NOMO-1 (cell line): ENCODE results near the gene APH1A.
"Not testable (repeated sequence)": the region's sequence is repeated elsewhere in the genome, so short reads cannot be mapped to it uniquely, and the experiment has no call there.

Experiments
- DNase-seq, 2 experiments: peaks; one replicate each; lab custom pipeline; 2025; ENCODE audit not compliant: unreplicated experiment in 2 of 2; lab: John Stamatoyannopoulos, UW

The APH1A gene

GRCh38 chr1:150268705-150269403 lies at the start of gene APH1A:
TSS of gene APH1A (minus strand) at chr1:150269016. CDS start at chr1:150268810, 206 bp downstream.
- DNase-seq = peak; percentile 95 to 98

- DNase-seq = not testable (repeated sequence)
These were observed 45.9 kb upstream of the APH1A start for GRCh38 chr1:150314691-150315090.

- DNase-seq = no peak
These were observed 42.9 kb upstream of the APH1A start for GRCh38 chr1:150311762-150312161.

GRCh38 chr1:150309758-150310508 lies 41.1 kb upstream of the APH1A start:
- no peak for DNase-seq

GRCh38 chr1:150308585-150308984 lies 39.8 kb upstream of the APH1A start:
- not testable (repeated sequence) for DNase-seq

GRCh38 chr1:150302902-150303301 lies 34.1 kb upstream of the APH1A start:
- DNase-seq = no peak

- DNase-seq = no peak
These were observed 33.5 kb upstream of the APH1A start for GRCh38 chr1:150302338-150302737.

- no peak for DNase-seq
These were observed 30.9 kb upstream of the APH1A start for GRCh38 chr1:150299716-150300115.

GRCh38 chr1:150295476-150295875 lies 26.7 kb upstream of the APH1A start:
- no peak for DNase-seq

- DNase-seq = peak; percentile 94
These were observed 24.8 kb upstream of the APH1A start, which contains the start of gene MRPS21 for GRCh38 chr1:150293433-150294253. TSS of gene MRPS21 (plus strand) at chr1:150293861. CDS start at chr1:150294367, 506 bp downstream.

GRCh38 chr1:150288822-150289221 lies 20.0 kb upstream of the APH1A start:
- DNase-seq = no peak

- no peak for DNase-seq
These were observed 19.6 kb upstream of the APH1A start for GRCh38 chr1:150288382-150288781.

- DNase-seq = no peak
These were observed 14.4 kb upstream of the APH1A start for GRCh38 chr1:150283260-150283659.

GRCh38 chr1:150282558-150282958 lies 13.7 kb upstream of the APH1A start:
- no peak for DNase-seq

- peak; percentile 57 to 78 for DNase-seq
These were observed 13.1 kb upstream of the APH1A start, which contains the start of gene CIART for GRCh38 chr1:150281758-150282557. TSS of gene CIART (plus strand) at chr1:150282554. CDS start at chr1:150283268, 714 bp downstream.

GRCh38 chr1:150281221-150281757 lies 12.5 kb upstream of the APH1A start:
- peak; percentile 57 to 69 for DNase-seq

GRCh38 chr1:150280138-150280707 lies 11.4 kb upstream of the APH1A start:
- no peak for DNase-seq

GRCh38 chr1:150273311-150273710 lies 4.5 kb upstream of the APH1A start:
- DNase-seq = peak; percentile 22 to 74

- peak in 1 of 2 experiments; percentile 14 for DNase-seq
These were observed 2.6 kb upstream of the APH1A start for GRCh38 chr1:150271291-150271959.
